H1 (cell line): ENCODE data around the gene MED6. TPM values are rescaled to one million over a fixed set of nuclear protein-coding genes. Genes with fewer than 3 reads are reported as not detected.

Experiments
- CTCF ChIA-PET: fragments of 300-600 bp; sonication (Branson Sonifier 250); formaldehyde crosslinking; loops from one replicate; lab custom pipeline; 2021; ENCODE audit not compliant: partially characterized antibody; lab: Charles Lee
- POLR2A ChIA-PET: fragments of 300-600 bp; sonication (Branson Sonifier 250); formaldehyde crosslinking; loops from one replicate; lab custom pipeline; 2021; ENCODE audit warnings: inconsistent platforms; ENCODE audit not compliant: partially characterized antibody; lab: Charles Lee
- DNase-seq, 2 experiments: peaks; one replicate each; pipeline versions ENCODE4 v3.0.0 to v3.0.0-alpha.2; 2010 to 2022; ENCODE audit warnings: low spot score in 2 of 2, low read depth in 1 of 2, mixed read lengths in 1 of 2
- FAIRE-seq: peaks from 2 replicates; lab custom pipeline; 2011; peaks lifted over from hg19 to GRCh38; lab: Jason Lieb, UNC
- H2AFZ ChIP-seq: 2 replicates; pipeline ENCODE4 v1.8.1; 2012; ENCODE audit warnings: low read length, inconsistent platforms
- H2AK5ac ChIP-seq: 2 replicates; pipeline ENCODE4 v1.6.1; 2013; ENCODE audit warnings: low read depth, low read length
- H2BK120ac ChIP-seq: replicated peaks from 2 replicates; pipeline ENCODE3; 2013; ENCODE audit warnings: low read depth, low read length, inconsistent platforms
- H2BK12ac ChIP-seq: 2 replicates; pipeline ENCODE4 v1.6.1; 2013; ENCODE audit warnings: low read depth, low read length
- H2BK15ac ChIP-seq: 2 replicates; pipeline ENCODE4 v1.6.1; 2013; ENCODE audit warnings: low read length
- H2BK20ac ChIP-seq: 2 replicates; pipeline ENCODE4 v1.6.1; 2013; ENCODE audit warnings: low read length
- H2BK5ac ChIP-seq: 2 replicates; pipeline ENCODE4 v1.6.1; 2013; ENCODE audit warnings: low read depth, low read length
- H3K14ac ChIP-seq: 2 replicates; pipeline ENCODE4 v1.6.1; 2013; ENCODE audit warnings: inconsistent platforms; ENCODE audit not compliant: insufficient read length
- H3K18ac ChIP-seq: 2 replicates; pipeline ENCODE4 v1.6.1; 2013; ENCODE audit warnings: low read length; ENCODE audit errors: extremely low read depth
- H3K23ac ChIP-seq: 2 replicates; pipeline ENCODE4 v1.6.1; 2013; ENCODE audit warnings: inconsistent platforms; ENCODE audit not compliant: insufficient read length
- H3K23me2 ChIP-seq: 2 replicates; pipeline ENCODE4 v1.6.1; 2013; ENCODE audit warnings: low read depth, low read length
- H3K27ac ChIP-seq: 2 replicates; pipeline ENCODE4 v1.6.1; 2011; ENCODE audit warnings: low read depth, low read length, inconsistent platforms
- H3K27me3 ChIP-seq, 4 experiments: replicated peaks in 1 of 4; 1 replicate in 1 of 4; 2 replicates in 3 of 4; pipeline versions ENCODE4 v1.6.1 to v1.8.1; 2011 to 2013; ENCODE audit warnings: low read length in 3 of 4, mild to moderate bottlenecking in 3 of 4, inconsistent platforms in 2 of 4, mixed read lengths in 2 of 4, moderate library complexity in 1 of 4; ENCODE audit not compliant: control insufficient read depth in 3 of 4, insufficient read depth in 3 of 4; ENCODE audit errors: extremely low read depth in 1 of 4
- H3K36me3 ChIP-seq, 4 experiments: 2 replicates each; pipeline versions ENCODE4 v1.6.1 to v1.8.1; 2011 to 2013; ENCODE audit warnings: mild to moderate bottlenecking in 4 of 4, low read length in 3 of 4, moderate library complexity in 2 of 4, control low read depth in 1 of 4, inconsistent platforms in 1 of 4; ENCODE audit not compliant: insufficient read depth in 4 of 4, control insufficient read depth in 2 of 4
- H3K4ac ChIP-seq: replicated peaks from 2 replicates; pipeline ENCODE3; 2013; ENCODE audit warnings: low read length, low read depth, mixed read lengths, inconsistent platforms; ENCODE audit not compliant: insufficient read length
- H3K4me1 ChIP-seq, 4 experiments: replicated peaks in 1 of 4; 1 replicate in 1 of 4; 2 replicates in 3 of 4; pipeline versions ENCODE4 v1.6.1 to v1.8.1; 2011 to 2013; ENCODE audit warnings: low read length in 3 of 4, inconsistent platforms in 2 of 4, mixed read lengths in 1 of 4; ENCODE audit not compliant: insufficient read depth in 4 of 4, control insufficient read depth in 3 of 4
- H3K4me2 ChIP-seq, 2 experiments: 2 replicates each; pipeline versions ENCODE4 v1.6.1 to v1.8.1; 2011 to 2013; ENCODE audit warnings: low read depth in 2 of 2, low read length in 2 of 2, control low read depth in 1 of 2, inconsistent platforms in 1 of 2, mild to moderate bottlenecking in 1 of 2; ENCODE audit not compliant: insufficient read depth in 1 of 2
- H3K4me3 ChIP-seq, 4 experiments: fragments of 200-600, 300-600 bp in 1 of 4; sonication (generic), shearing (Covaris generic), sonication (Bioruptor Twin) in 1 of 4; 2 replicates each; pipeline versions ENCODE4 v1.5.1 to v1.8.1; 2011 to 2016; ENCODE audit warnings: low read length in 4 of 4, low read depth in 3 of 4, control low read depth in 2 of 4, inconsistent platforms in 2 of 4, mild to moderate bottlenecking in 2 of 4, mixed read lengths in 1 of 4, moderate library complexity in 1 of 4; ENCODE audit not compliant: insufficient read depth in 2 of 4; ENCODE audit errors: extremely low read depth in 1 of 4
- H3K56ac ChIP-seq: replicated peaks from 2 replicates; pipeline ENCODE3; 2013; ENCODE audit warnings: low read depth, mild to moderate bottlenecking, mixed read lengths, low read length, inconsistent platforms; ENCODE audit not compliant: insufficient read length
- H3K79me1 ChIP-seq: 2 replicates; pipeline ENCODE4 v1.6.1; 2013; ENCODE audit warnings: low read depth, low read length, control low read depth
- H3K79me2 ChIP-seq, 2 experiments: 2 replicates each; pipeline versions ENCODE4 v1.6.1 to v1.8.1; 2012 to 2013; ENCODE audit warnings: low read length in 2 of 2, mild to moderate bottlenecking in 2 of 2, inconsistent platforms in 1 of 2; ENCODE audit not compliant: insufficient read depth in 2 of 2, control insufficient read depth in 1 of 2
- H3K9ac ChIP-seq, 4 experiments: replicated peaks in 1 of 4; 1 replicate in 1 of 4; 2 replicates in 3 of 4; pipeline versions ENCODE4 v1.6.1 to v1.8.1; 2011 to 2013; ENCODE audit warnings: low read depth in 3 of 4, low read length in 3 of 4, control low read depth in 2 of 4, mild to moderate bottlenecking in 2 of 4, moderate library complexity in 2 of 4, inconsistent platforms in 1 of 4; ENCODE audit errors: extremely low read depth in 1 of 4
- H3K9me3 ChIP-seq, 2 experiments: 2 replicates each; pipeline versions ENCODE4 v1.6.1 to v1.8.1; 2012 to 2013; ENCODE audit warnings: mild to moderate bottlenecking in 2 of 2, moderate library complexity in 2 of 2, control low read depth in 1 of 2, inconsistent platforms in 1 of 2, low read depth in 1 of 2, low read length in 1 of 2, mixed read lengths in 1 of 2; ENCODE audit not compliant: insufficient read depth in 2 of 2
- H4K20me1 ChIP-seq, 2 experiments: replicated peaks in 1 of 2; 2 replicates each; pipeline versions ENCODE3 to v1.8.1; 2011 to 2013; ENCODE audit warnings: inconsistent platforms in 2 of 2, low read length in 2 of 2, mild to moderate bottlenecking in 1 of 2; ENCODE audit not compliant: insufficient read depth in 2 of 2, control insufficient read depth in 1 of 2
- H4K5ac ChIP-seq: 2 replicates; pipeline ENCODE4 v1.6.1; 2013; ENCODE audit warnings: low read length, low read depth, mixed read lengths, inconsistent platforms; ENCODE audit not compliant: insufficient read length
- H4K8ac ChIP-seq: 2 replicates; pipeline ENCODE4 v1.8.0; 2013; ENCODE audit warnings: mild to moderate bottlenecking, moderate library complexity, low read length, inconsistent platforms; ENCODE audit not compliant: insufficient read depth; ENCODE audit errors: extremely low read depth
- H4K91ac ChIP-seq: replicated peaks from 2 replicates; pipeline ENCODE3; 2013; ENCODE audit warnings: low read length, mixed read lengths, inconsistent platforms; ENCODE audit not compliant: insufficient read length
- ASH2L ChIP-seq: fragments of 200-600, 300-600 bp; sonication (generic); IDR thresholded peaks from one replicate; pipeline ENCODE4 v1.7.1; 2017; ENCODE audit warnings: low read length
- EZH2 ChIP-seq: fragments of 200-600 bp; sonication (generic); IDR thresholded peaks from 2 replicates; pipeline ENCODE4 v1.7.1; 2012; ENCODE audit warnings: low read depth, mild to moderate bottlenecking, moderate library complexity, low read length, inconsistent platforms; ENCODE audit not compliant: severe bottlenecking
- FOSL1 ChIP-seq: IDR thresholded peaks from 2 replicates; pipeline ENCODE4 v1.6.1; 2011; ENCODE audit warnings: mild to moderate bottlenecking, low read depth, low read length, moderate library complexity; ENCODE audit not compliant: insufficient read depth
- HDAC2 ChIP-seq, 2 experiments: fragments of 300-600 bp in 1 of 2; sonication (generic) in 1 of 2; IDR thresholded peaks; 2 replicates each; pipeline ENCODE4 v1.6.1; 2011 to 2012; ENCODE audit warnings: low read depth in 2 of 2, low read length in 2 of 2, mild to moderate bottlenecking in 2 of 2, moderate library complexity in 2 of 2, borderline replicate concordance in 1 of 2, inconsistent platforms in 1 of 2
- POLR2AphosphoS5 ChIP-seq: IDR thresholded peaks from 2 replicates; pipeline ENCODE4 v1.6.1; 2011; ENCODE audit warnings: low read depth, low read length
- SIN3A ChIP-seq, 2 experiments: IDR thresholded peaks in 1 of 2; conservative IDR thresholded peaks in 1 of 2; 2 replicates each; pipeline ENCODE4 v1.6.1; 2011 to 2012; ENCODE audit warnings: low read length in 2 of 2, improper control_type of control experiment in 1 of 2, low read depth in 1 of 2, mild to moderate bottlenecking in 1 of 2
- SP1 ChIP-seq: IDR thresholded peaks from 2 replicates; pipeline ENCODE4 v1.6.1; 2011; ENCODE audit warnings: low read depth, low read length
- TAF1 ChIP-seq: IDR thresholded peaks from 2 replicates; pipeline ENCODE4 v1.6.1; 2011; ENCODE audit warnings: mild to moderate bottlenecking, low read depth, low read length
- TBP ChIP-seq: IDR thresholded peaks from 2 replicates; pipeline ENCODE4 v1.6.1; 2011; ENCODE audit warnings: low read depth, low read length, improper control_type of control experiment
- WGBS, 2 experiments: shearing (Covaris generic) in 1 of 2; methylation state at CpG; one replicate each; pipeline versions ENCODE4 v1.1.6 to v1.1.7; 2013 to 2015; ENCODE audit warnings: low lambda C conversion rate in 2 of 2, mixed read lengths in 2 of 2, inconsistent platforms in 1 of 2, low coverage in 1 of 2, missing lambda C conversion rate in 1 of 2; ENCODE audit not compliant: insufficient replicate concordance in 2 of 2, insufficient coverage in 1 of 2, insufficient read length in 1 of 2; ENCODE audit errors: extremely low coverage in 1 of 2, missing lambda C conversion rate in 1 of 2; 5-methylcytosine and 5-hydroxymethylcytosine counted together
- polyA plus RNA-seq, 7 experiments: library from polyadenylated mRNA; depleted of rRNA in 3 of 7; stranded (reverse) in 5 of 7; unstranded in 2 of 7; fragments of >200 nt in 5 of 7; fragments of 200-250 nt in 2 of 7; gene quantifications; 1 replicate in 5 of 7; 2 replicates in 1 of 7; 4 replicates in 1 of 7; pipeline versions ENCODE4 v1.2.1 to v1.2.3, GENCODE V29; 2011 to 2013; ENCODE audit warnings: missing spikeins in 2 of 7, mixed read lengths in 2 of 7
- total RNA-seq: library from RNA; stranded (reverse); fragmentation: NEBNext Ultra II Directional; extraction: Animal tissue kit (Norgen Biotek cat#: 25700); gene quantifications from 2 replicates; pipeline ENCODE4 v1.2.1, GENCODE V29; 2021
- TF ChIP-seq, protein P1 (sequence below): IDR thresholded peaks from 2 replicates; pipeline ENCODE4 v1.6.1; 2012; ENCODE audit warnings: inconsistent platforms

MED6 gene
- total and polyA plus RNA-seq, 2 of the 8 experiments (the other 6 are each of a cell fraction or from before 2014, with no cell fraction given): 33.1 to 39.7 TPM

DNA sequence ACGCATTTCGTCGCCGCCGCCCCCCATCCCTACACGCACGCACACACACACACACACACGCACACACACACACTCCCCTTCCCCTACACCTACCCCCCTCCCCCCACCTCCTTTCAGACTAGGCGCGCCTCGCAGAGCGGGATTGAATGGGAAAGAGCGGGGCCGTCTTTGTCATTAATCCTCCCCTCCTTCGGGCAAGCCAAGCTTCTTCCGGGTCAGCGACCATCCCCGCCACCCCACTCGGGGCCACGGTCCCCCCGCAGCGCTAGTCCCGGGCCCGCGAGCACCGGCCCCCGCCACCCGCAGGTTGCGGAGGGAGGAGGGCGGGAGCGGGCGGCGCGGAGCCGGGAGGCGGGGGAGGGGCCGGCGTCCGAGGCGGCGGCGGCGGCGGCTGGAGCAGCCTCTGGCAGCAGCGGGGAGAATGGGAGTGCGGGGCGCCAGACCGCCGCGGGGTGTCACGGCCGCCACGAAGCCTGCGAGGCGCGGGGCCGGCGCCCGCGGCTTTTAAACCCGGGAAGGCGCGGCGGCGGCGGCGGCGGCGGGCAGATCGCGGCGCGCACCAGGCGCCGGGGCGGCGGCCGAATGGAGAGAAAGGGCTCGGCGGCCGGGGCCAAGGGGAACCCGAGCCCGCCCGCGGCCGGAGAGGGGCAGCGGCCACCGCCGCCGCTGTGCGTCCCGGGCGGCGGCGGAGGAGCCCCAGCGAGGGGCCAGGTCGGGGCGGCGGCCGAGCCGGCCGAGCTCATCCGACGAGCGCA, 41.3 kb upstream of the MED6 start, which contains the start of gene TTC9:
TSS of gene TTC9 (plus strand) at position 369 of the 755 bp plus-strand sequence. CDS start at position 583, 214 bp downstream.
- Histone ChIP-seq H2BK20ac (peak within 1 kb of the TSS; percentile 40; the same call in 1 of the 2 replicates), H3K27me3 (no peaks in the 10 kb centered on the region), H3K18ac (peak within 1 kb of the TSS; percentile 62; the same call in 1 of the 2 replicates), H3K79me1 (peaks cover 9% of the 10 kb centered on the region), H4K20me1 (no peaks in the 10 kb centered on the region), H3K4me2 (peak within 1 kb of the TSS; percentile 93 to 96), H3K56ac (peak within 1 kb of the TSS; percentile 46), H3K27ac (peak within 1 kb of the TSS; percentile 49; the same call in 1 of the 2 replicates), H3K9ac (peak within 1 kb of the TSS; percentile 74 to 83 (median 76)), H2BK120ac (peak within 1 kb of the TSS; percentile 45), H4K5ac (no peak within 1 kb of the TSS), H2AFZ (peak within 1 kb of the TSS; percentile 75; the same call in 1 of the 2 replicates), H4K8ac (peak within 1 kb of the TSS; percentile 42), H3K4me1 (peaks cover 16 to 26% (median 19%) of the 10 kb centered on the region in 4 experiments; a peak in 6 of 7 replicates), H3K79me2 (peaks cover 19 to 72% of the 10 kb centered on the region in 2 experiments), H3K23me2 (peaks cover 15% of the 10 kb centered on the region), H2BK5ac (peak within 1 kb of the TSS; percentile 79; the same call in 1 of the 2 replicates), H3K4ac (peak within 1 kb of the TSS; percentile 24), H3K36me3 (peaks cover 0 to 5% (median 0%) of the 10 kb centered on the region in 4 experiments; a peak in 1 of 8 replicates), H3K14ac (no peak within 1 kb of the TSS), H4K91ac (peak within 1 kb of the TSS; percentile 83), H2BK12ac (peak within 1 kb of the TSS; percentile 0; the same call in 1 of the 2 replicates), H2AK5ac (peak within 1 kb of the TSS; percentile 60), H3K23ac (no peak within 1 kb of the TSS), H3K4me3 (peak within 1 kb of the TSS; percentile 84 to 98 (median 90)), H2BK15ac (peak within 1 kb of the TSS; percentile 36; the same call in 1 of the 2 replicates), H3K9me3 (no peaks in the 10 kb centered on the region)
- POLR2A ChIA-PET: interaction anchor here (0.7 to 7.3 kb wide), 15 partner anchors 8 to 679 kb away, joined by 3 to 116 read pairs (median 3); partner anchors contain the start of genes MAP3K9 and SIPA1L1
- CTCF ChIA-PET: interaction anchor here (1.3 to 1.8 kb wide), 4 partner anchors 19 to 68 kb away, joined by 3 to 6 read pairs (median 4); no protein-coding TSS in a partner anchor
- TF ChIP-seq POLR2AphosphoS5 (no peak), TAF1 (peak; percentile 4; the same call in 1 of the 2 replicates), HDAC2 (IDR thresholded peaks at IDR 0.05; ENCODE audit: borderline replicate concordance in 1 of 2, low read depth in 2 of 2, low read length in 2 of 2) (no peak), SIN3A (conservative IDR thresholded peaks at IDR 0.05 in 1 of 2, IDR thresholded peaks at IDR 0.05 in 1 of 2; ENCODE audit: low read depth in 1 of 2, low read length in 2 of 2) (peak in 1 of 2 experiments; percentile 44; a peak in 1 of 4 replicates), FOSL1 (no peak), TBP (peak; percentile 6; the same call in 1 of the 2 replicates), ASH2L (peak; percentile 48), SP1 (no peak), EZH2 (no peak)
- TF ChIP-seq, protein P1, sequence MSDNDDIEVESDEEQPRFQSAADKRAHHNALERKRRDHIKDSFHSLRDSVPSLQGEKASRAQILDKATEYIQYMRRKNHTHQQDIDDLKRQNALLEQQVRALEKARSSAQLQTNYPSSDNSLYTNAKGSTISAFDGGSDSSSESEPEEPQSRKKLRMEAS: 0 out of 2 replicates have a peak, but pooled peaks have one; percentile 14
- FAIRE-seq (no peak), DNase-seq (peak in 1 of 2 experiments; percentile 75)
- 1% methylated on average over 22 of the region's 105 CpGs; no CpG with 5 or more reads in 1 of the 2 experiments for WGBS, 2 experiments
